ENCODE measurements around the gene MS4A8. TPM values are rescaled to one million over a fixed set of nuclear protein-coding genes. Genes with fewer than 3 reads are reported as not detected.

The MS4A8 gene
- total RNA-seq, 1 donor from 2014 or later, result not detected

Other genes starting within 250 kb of the MS4A8 start
- not detected in 2 replicates for gene MS4A1, start 243.8 kb upstream of the MS4A8 start, total RNA-seq
- 0.31 TPM in 1 of 2 replicates, not detected in the other for gene MS4A12, start 206.8 kb upstream of the MS4A8 start, total RNA-seq
- gene MS4A13, start 184.2 kb upstream of the MS4A8 start, total RNA-seq, result not detected in 2 replicates
- gene MS4A18, start 25.1 kb downstream of the MS4A8 start, total RNA-seq, result not detected in 2 replicates
- gene MS4A15, start 57.3 kb downstream of the MS4A8 start, total RNA-seq, result not detected in 2 replicates
- gene MS4A10, start 85.7 kb downstream of the MS4A8 start, total RNA-seq, result not detected in 2 replicates
- 42.3 and 51.4 TPM in 2 replicates for gene CCDC86, start 142.5 kb downstream of the MS4A8 start, total RNA-seq
- not detected in 2 replicates for gene PTGDR2, start 156.3 kb downstream of the MS4A8 start, total RNA-seq
- 0.43 TPM in 1 of 2 replicates, not detected in the other for gene ZP1, start 167.9 kb downstream of the MS4A8 start, total RNA-seq
- 58.4 and 61.9 TPM in 2 replicates for gene PRPF19, start 207.0 kb downstream of the MS4A8 start, total RNA-seq
- gene TMEM109, start 214.5 kb downstream of the MS4A8 start, total RNA-seq, result 72.8 and 72.9 TPM in 2 replicates
- gene TMEM132A, start 224.8 kb downstream of the MS4A8 start, total RNA-seq, result 117 TPM in 2 replicates

All from astrocyte (in vitro differentiated cells and primary cell).